WTC11 (cell line): ENCODE results near the gene DMXL2. TPM values are rescaled to one million over a fixed set of nuclear protein-coding genes. Genes with fewer than 3 reads are reported as not detected.

Source experiments
- ATAC-seq: fragments of 200-7000 bp; cut with Tn5 transposase; 2 replicates; pipeline ENCODE4 v1.10.0; 2021; ENCODE audit warnings: mild to moderate bottlenecking, moderate library complexity
- CTCF ChIA-PET: fragments of 300-600 bp; sonication (Branson Sonifier 250); formaldehyde crosslinking; loops from one replicate; lab custom pipeline; 2021; ENCODE audit warnings: antibody characterized with exemption; lab: Charles Lee
- POLR2A ChIA-PET: fragments of 350-600 bp; sonication (Branson Sonifier 250); formaldehyde crosslinking; loops from one replicate; lab custom pipeline; 2021; ENCODE audit warnings: antibody characterized with exemption; lab: Charles Lee
- DNase-seq: peaks from one replicate; pipeline ENCODE4 v3.0.0; 2021; ENCODE audit warnings: low spot score
- H3K27ac Mint-ChIP-seq: 2 replicates; pipeline ENCODE4 v1.8.0; 2021; ENCODE audit warnings: mixed read lengths
- H3K27me3 Mint-ChIP-seq: 2 replicates; pipeline ENCODE4 v1.8.0; 2021; ENCODE audit warnings: low read depth, mild to moderate bottlenecking, moderate library complexity, mixed read lengths
- H3K36me3 Mint-ChIP-seq: 2 replicates; pipeline ENCODE4 v1.8.0; 2021; ENCODE audit warnings: mixed read lengths
- H3K4me1 Mint-ChIP-seq: 2 replicates; pipeline ENCODE4 v1.8.0; 2022; ENCODE audit warnings: mixed read lengths
- H3K4me3 Mint-ChIP-seq: 2 replicates; pipeline ENCODE4 v1.8.0; 2021; ENCODE audit warnings: mild to moderate bottlenecking, moderate library complexity, mixed read lengths
- H3K9me3 Mint-ChIP-seq: 2 replicates; pipeline ENCODE4 v1.8.0; 2021; ENCODE audit warnings: mixed read lengths
- CREM ChIP-seq: sonication (generic); formaldehyde crosslinking; IDR thresholded peaks from 2 replicates; pipeline ENCODE4 v1.8.1; 2022; ENCODE audit warnings: mild to moderate bottlenecking, missing genetic modification reagents, moderate library complexity
- FOXP1 ChIP-seq: sonication (generic); formaldehyde crosslinking; IDR thresholded peaks from 2 replicates; pipeline ENCODE4 v1.8.0; 2022; ENCODE audit warnings: missing genetic modification reagents, mild to moderate bottlenecking, moderate library complexity, borderline replicate concordance
- KAT7 ChIP-seq: sonication (generic); formaldehyde crosslinking; IDR thresholded peaks from 2 replicates; pipeline ENCODE4 v1.8.1; 2023; ENCODE audit warnings: missing genetic modification reagents, mild to moderate bottlenecking, borderline replicate concordance
- MYBL2 ChIP-seq: sonication (generic); formaldehyde crosslinking; IDR thresholded peaks from 2 replicates; pipeline ENCODE4 v1.8.1; 2023; ENCODE audit warnings: mild to moderate bottlenecking, moderate library complexity, missing genetic modification reagents
- NR1H2 ChIP-seq: sonication (generic); formaldehyde crosslinking; IDR thresholded peaks from 2 replicates; pipeline ENCODE4 v1.9.0; 2021; ENCODE audit warnings: mild to moderate bottlenecking, moderate library complexity, missing genetic modification reagents
- NR2C2 ChIP-seq: sonication (generic); formaldehyde crosslinking; IDR thresholded peaks from 2 replicates; pipeline ENCODE4 v1.8.0; 2022; ENCODE audit warnings: mild to moderate bottlenecking, missing genetic modification reagents
- OVOL2 ChIP-seq: fragments of 250-450 bp; sonication (Bioruptor Pico); IDR thresholded peaks from 2 replicates; pipeline ENCODE4 v1.9.0; 2021; ENCODE audit warnings: mild to moderate bottlenecking, borderline replicate concordance
- RELA ChIP-seq: sonication (generic); formaldehyde crosslinking; IDR thresholded peaks from 2 replicates; pipeline ENCODE4 v1.8.1; 2022; ENCODE audit warnings: missing genetic modification reagents, mild to moderate bottlenecking, borderline replicate concordance
- SMAD4 ChIP-seq: sonication (generic); formaldehyde crosslinking; IDR thresholded peaks from 2 replicates; pipeline ENCODE4 v1.8.0; 2022; ENCODE audit warnings: mild to moderate bottlenecking, missing genetic modification reagents
- SP1 ChIP-seq: sonication (generic); formaldehyde crosslinking; conservative IDR thresholded peaks from 2 replicates; pipeline ENCODE4 v1.8.1; 2022; ENCODE audit warnings: missing genetic modification reagents
- total RNA-seq: library from RNA; stranded (reverse); gene quantifications from 3 replicates; pipeline ENCODE4 v1.2.3, GENCODE V29; 2021
- TF ChIP-seq, protein P1 (sequence below): sonication (generic); formaldehyde crosslinking; IDR thresholded peaks from 2 replicates; pipeline ENCODE4 v1.8.0; 2023; ENCODE audit warnings: missing genetic modification reagents, mild to moderate bottlenecking, borderline replicate concordance
- TF ChIP-seq, protein P2 (sequence below): sonication (generic); formaldehyde crosslinking; IDR thresholded peaks from 2 replicates; pipeline ENCODE4 v1.8.1; 2023; ENCODE audit warnings: mild to moderate bottlenecking, missing genetic modification reagents, moderate library complexity
- TF ChIP-seq, protein P3 (sequence below): sonication (generic); formaldehyde crosslinking; conservative IDR thresholded peaks from 2 replicates; pipeline ENCODE4 v1.8.1; 2022; ENCODE audit warnings: mild to moderate bottlenecking, missing genetic modification reagents
- TF ChIP-seq, protein P4 (sequence below): fragments of 250-450 bp; sonication (Bioruptor Pico); conservative IDR thresholded peaks from 2 replicates; pipeline ENCODE4 v1.9.0; 2021; ENCODE audit warnings: mild to moderate bottlenecking
- TF ChIP-seq, protein P5 (sequence below): sonication (generic); formaldehyde crosslinking; IDR thresholded peaks from 2 replicates; pipeline ENCODE4 v1.8.1; 2023; ENCODE audit warnings: mild to moderate bottlenecking, missing genetic modification reagents, borderline replicate concordance

DMXL2 gene
- total RNA-seq, 1 experiment from 2014 or later, result 10.4 TPM

DNA sequence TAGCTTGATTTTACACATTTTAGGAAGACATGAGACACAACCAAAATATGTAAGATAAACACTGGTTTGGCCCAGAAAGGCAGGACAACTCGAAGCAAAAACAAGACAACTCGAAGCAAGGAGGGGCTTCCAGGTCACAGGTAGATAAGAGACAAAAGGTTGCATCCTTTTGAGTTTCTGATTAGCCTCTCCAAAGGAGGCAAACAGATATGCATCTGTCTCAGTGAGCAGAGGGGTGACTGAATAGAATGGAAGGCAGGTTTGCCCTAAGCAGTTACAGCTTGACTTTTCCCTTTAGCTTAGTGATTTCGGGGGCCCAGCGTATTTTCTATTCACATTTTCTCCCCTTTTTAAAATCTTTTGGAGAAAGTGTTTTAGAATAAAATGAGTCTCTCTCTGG lies 206.4 kb downstream of the DMXL2 start:
- POLR2A ChIA-PET, result no interaction called here
- TF ChIP-seq RELA (CRISPR knock-in tag) (no peak), SP1 (CRISPR knock-in tag) (no peak), OVOL2 (CRISPR knock-in tag) (no peak)
- TF ChIP-seq, protein P1, sequence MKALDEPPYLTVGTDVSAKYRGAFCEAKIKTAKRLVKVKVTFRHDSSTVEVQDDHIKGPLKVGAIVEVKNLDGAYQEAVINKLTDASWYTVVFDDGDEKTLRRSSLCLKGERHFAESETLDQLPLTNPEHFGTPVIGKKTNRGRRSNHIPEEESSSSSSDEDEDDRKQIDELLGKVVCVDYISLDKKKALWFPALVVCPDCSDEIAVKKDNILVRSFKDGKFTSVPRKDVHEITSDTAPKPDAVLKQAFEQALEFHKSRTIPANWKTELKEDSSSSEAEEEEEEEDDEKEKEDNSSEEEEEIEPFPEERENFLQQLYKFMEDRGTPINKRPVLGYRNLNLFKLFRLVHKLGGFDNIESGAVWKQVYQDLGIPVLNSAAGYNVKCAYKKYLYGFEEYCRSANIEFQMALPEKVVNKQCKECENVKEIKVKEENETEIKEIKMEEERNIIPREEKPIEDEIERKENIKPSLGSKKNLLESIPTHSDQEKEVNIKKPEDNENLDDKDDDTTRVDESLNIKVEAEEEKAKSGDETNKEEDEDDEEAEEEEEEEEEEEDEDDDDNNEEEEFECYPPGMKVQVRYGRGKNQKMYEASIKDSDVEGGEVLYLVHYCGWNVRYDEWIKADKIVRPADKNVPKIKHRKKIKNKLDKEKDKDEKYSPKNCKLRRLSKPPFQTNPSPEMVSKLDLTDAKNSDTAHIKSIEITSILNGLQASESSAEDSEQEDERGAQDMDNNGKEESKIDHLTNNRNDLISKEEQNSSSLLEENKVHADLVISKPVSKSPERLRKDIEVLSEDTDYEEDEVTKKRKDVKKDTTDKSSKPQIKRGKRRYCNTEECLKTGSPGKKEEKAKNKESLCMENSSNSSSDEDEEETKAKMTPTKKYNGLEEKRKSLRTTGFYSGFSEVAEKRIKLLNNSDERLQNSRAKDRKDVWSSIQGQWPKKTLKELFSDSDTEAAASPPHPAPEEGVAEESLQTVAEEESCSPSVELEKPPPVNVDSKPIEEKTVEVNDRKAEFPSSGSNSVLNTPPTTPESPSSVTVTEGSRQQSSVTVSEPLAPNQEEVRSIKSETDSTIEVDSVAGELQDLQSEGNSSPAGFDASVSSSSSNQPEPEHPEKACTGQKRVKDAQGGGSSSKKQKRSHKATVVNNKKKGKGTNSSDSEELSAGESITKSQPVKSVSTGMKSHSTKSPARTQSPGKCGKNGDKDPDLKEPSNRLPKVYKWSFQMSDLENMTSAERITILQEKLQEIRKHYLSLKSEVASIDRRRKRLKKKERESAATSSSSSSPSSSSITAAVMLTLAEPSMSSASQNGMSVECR (CRISPR knock-in tag), result no peak
- TF ChIP-seq, protein P2, sequence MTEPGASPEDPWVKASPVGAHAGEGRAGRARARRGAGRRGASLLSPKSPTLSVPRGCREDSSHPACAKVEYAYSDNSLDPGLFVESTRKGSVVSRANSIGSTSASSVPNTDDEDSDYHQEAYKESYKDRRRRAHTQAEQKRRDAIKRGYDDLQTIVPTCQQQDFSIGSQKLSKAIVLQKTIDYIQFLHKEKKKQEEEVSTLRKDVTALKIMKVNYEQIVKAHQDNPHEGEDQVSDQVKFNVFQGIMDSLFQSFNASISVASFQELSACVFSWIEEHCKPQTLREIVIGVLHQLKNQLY (CRISPR knock-in tag), result no peak
- ATAC-seq, result no peak; the same call in 1 of the 2 replicates

DNA sequence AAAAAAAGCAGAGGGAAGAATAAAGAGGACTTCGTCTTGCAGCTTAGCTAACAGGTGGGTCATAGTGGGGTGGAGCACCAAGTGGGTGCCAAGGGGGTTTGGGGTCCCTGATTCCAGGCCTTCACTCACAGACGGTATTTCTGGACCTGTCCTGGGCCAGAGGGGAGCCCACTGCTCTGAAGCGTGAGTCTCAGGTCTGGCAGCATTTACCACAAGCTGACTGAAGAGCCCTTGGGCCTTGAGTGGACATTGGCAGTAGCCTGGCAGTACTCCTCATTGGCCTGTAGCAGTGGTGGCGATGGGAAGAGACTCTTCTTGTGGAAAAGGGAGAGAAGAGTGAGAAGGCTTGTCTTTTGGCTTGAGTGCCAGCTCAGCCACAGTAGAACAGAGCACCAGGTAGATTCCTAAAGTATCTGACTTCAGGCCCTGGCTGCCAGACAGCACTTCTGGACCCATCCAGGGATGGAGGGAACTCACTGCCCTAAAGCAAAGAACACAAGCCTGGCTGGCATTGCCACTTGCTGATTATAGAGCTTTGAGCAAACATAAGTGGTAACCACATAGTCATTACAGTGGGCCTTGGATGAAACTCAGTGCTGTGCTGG lies 208.2 kb downstream of the DMXL2 start:
- H3K27me3 Mint-ChIP-seq, result no peaks in the 10 kb centered on the region
- peaks cover 22% of the 10 kb centered on the region for H3K4me1 Mint-ChIP-seq
- H3K27ac Mint-ChIP-seq, result no peak overlapping the region
- ATAC-seq (no peak), DNase-seq (no peak)
- H3K36me3 Mint-ChIP-seq, result no peaks in the 10 kb centered on the region
- peaks cover 1% of the 10 kb centered on the region; the same call in 1 of the 2 replicates for H3K9me3 Mint-ChIP-seq
- ChIA-PET POLR2A (no interaction called here), CTCF (interaction anchor here (4.4 kb wide), 1 partner anchor 12 kb away, joined by 30 read pairs; no protein-coding TSS in a partner anchor)
- H3K4me3 Mint-ChIP-seq, result no peak overlapping the region
- TF ChIP-seq, protein P3, sequence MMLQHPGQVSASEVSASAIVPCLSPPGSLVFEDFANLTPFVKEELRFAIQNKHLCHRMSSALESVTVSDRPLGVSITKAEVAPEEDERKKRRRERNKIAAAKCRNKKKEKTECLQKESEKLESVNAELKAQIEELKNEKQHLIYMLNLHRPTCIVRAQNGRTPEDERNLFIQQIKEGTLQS (CRISPR knock-in tag), result no peak
- no peak for TF ChIP-seq SMAD4 (CRISPR knock-in tag)
- TF ChIP-seq NR2C2 (CRISPR knock-in tag), result no peak
- TF ChIP-seq CREM (CRISPR knock-in tag), result no peak
- no peak for TF ChIP-seq KAT7 (CRISPR knock-in tag)
- TF ChIP-seq MYBL2, result no peak
- TF ChIP-seq, protein P4, sequence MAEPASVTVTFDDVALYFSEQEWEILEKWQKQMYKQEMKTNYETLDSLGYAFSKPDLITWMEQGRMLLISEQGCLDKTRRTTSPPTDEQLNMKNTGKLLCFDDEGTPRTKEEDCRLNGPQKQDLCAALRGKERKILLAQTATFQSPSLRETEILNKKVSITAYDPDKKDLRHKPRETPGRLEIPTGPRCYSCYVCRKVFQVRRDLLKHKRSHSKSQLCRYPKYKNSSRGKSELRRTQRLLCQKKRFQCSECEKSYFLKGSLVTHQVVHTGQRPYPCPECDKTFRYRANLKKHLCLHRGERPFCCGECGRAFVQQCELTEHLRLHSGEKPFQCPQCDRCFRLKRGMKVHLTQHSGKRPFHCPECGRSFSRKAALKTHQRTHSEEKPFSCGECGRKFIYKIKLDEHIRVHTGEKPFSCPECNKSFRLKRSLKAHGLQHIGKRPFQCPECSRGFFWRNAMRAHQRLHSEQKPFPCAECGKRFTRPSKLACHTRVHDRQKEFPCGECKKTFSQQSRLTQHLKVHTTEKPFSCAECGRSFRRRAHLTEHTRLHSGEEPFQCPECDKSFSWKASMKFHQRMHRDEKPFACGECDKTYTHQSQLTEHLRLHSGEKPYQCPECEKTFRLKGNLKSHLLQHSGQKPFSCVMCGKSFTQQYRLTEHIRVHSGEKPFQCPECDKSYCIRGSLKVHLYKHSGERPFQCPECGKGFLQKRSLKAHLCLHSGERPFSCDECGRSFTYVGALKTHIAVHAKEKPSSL (CRISPR knock-in tag), result no peak
- TF ChIP-seq, protein P5, sequence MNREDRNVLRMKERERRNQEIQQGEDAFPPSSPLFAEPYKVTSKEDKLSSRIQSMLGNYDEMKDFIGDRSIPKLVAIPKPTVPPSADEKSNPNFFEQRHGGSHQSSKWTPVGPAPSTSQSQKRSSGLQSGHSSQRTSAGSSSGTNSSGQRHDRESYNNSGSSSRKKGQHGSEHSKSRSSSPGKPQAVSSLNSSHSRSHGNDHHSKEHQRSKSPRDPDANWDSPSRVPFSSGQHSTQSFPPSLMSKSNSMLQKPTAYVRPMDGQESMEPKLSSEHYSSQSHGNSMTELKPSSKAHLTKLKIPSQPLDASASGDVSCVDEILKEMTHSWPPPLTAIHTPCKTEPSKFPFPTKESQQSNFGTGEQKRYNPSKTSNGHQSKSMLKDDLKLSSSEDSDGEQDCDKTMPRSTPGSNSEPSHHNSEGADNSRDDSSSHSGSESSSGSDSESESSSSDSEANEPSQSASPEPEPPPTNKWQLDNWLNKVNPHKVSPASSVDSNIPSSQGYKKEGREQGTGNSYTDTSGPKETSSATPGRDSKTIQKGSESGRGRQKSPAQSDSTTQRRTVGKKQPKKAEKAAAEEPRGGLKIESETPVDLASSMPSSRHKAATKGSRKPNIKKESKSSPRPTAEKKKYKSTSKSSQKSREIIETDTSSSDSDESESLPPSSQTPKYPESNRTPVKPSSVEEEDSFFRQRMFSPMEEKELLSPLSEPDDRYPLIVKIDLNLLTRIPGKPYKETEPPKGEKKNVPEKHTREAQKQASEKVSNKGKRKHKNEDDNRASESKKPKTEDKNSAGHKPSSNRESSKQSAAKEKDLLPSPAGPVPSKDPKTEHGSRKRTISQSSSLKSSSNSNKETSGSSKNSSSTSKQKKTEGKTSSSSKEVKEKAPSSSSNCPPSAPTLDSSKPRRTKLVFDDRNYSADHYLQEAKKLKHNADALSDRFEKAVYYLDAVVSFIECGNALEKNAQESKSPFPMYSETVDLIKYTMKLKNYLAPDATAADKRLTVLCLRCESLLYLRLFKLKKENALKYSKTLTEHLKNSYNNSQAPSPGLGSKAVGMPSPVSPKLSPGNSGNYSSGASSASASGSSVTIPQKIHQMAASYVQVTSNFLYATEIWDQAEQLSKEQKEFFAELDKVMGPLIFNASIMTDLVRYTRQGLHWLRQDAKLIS (CRISPR knock-in tag), result no peak
- no peak for TF ChIP-seq NR1H2 (CRISPR knock-in tag)
- no peak for TF ChIP-seq FOXP1 (CRISPR knock-in tag)

More for the DNA sequence above, 206.4 kb downstream of the DMXL2 start:
- Mint-ChIP-seq H3K36me3 (no peaks in the 10 kb centered on the region), H3K4me3 (no peak overlapping the region), H3K4me1 (peaks cover 22% of the 10 kb centered on the region), H3K27ac (no peak overlapping the region; the same call in 1 of the 2 replicates), H3K27me3 (no peaks in the 10 kb centered on the region), H3K9me3 (no peaks in the 10 kb centered on the region)
- DNase-seq, result no peak
- CTCF ChIA-PET, result interaction anchor here (1.2 to 1.7 kb wide), 4 partner anchors 14 to 283 kb away, joined by 3 to 14 read pairs (median 4); no protein-coding TSS in a partner anchor
